ENCODE results near the gene PLCB4. TPM values are rescaled to one million over a fixed set of nuclear protein-coding genes. Genes with fewer than 3 reads are reported as not detected.

PLCB4 gene
- total and polyA plus RNA-seq, 4 donors = 17.1 to 32.5 (median 21.2) TPM

- Histone ChIP-seq H3K36me3 (ENCODE audit: control insufficient read depth, insufficient read depth, low read length) (no peaks in the 10 kb centered on the region), H3K27me3 (ENCODE audit: control insufficient read depth, insufficient read depth, low read length) (no peaks in the 10 kb centered on the region), H3K27ac (ENCODE audit: low read depth, low read length) (no peak overlapping the region), H3K9me3 (ENCODE audit: control insufficient read depth, insufficient read depth, low read length) (peaks cover 1% of the 10 kb centered on the region), H3K4me1 (ENCODE audit: control insufficient read depth, insufficient read depth, low read length) (no peaks in the 10 kb centered on the region), H3K4me3 (ENCODE audit: low read depth, low read length) (no peak overlapping the region)
- peak in 1 of 6 donors; percentile 22 for DNase-seq (ENCODE audit: low read depth in 4 of 6, low spot score in 6 of 6)
- WGBS (ENCODE audit: insufficient coverage) = 86% methylated on average over 1 of the region's 4 CpGs
Measured at GRCh38 chr20:9156529-9157280, 87.8 kb downstream of the PLCB4 start.

- WGBS (ENCODE audit: insufficient coverage) = 74% methylated on average over 6 of the region's 6 CpGs
- Histone ChIP-seq H3K4me3 (ENCODE audit: low read depth, low read length) (no peak overlapping the region), H3K9me3 (ENCODE audit: control insufficient read depth, insufficient read depth, low read length) (no peaks in the 10 kb centered on the region), H3K27ac (ENCODE audit: low read depth, low read length) (peak overlapping the region; percentile 18), H3K4me1 (ENCODE audit: control insufficient read depth, insufficient read depth, low read length) (no peaks in the 10 kb centered on the region), H3K27me3 (ENCODE audit: control insufficient read depth, insufficient read depth, low read length) (no peaks in the 10 kb centered on the region), H3K36me3 (ENCODE audit: control insufficient read depth, insufficient read depth, low read length) (no peaks in the 10 kb centered on the region)
- DNase-seq (ENCODE audit: low read depth in 4 of 6, low spot score in 6 of 6) = peak in 1 of 6 donors; percentile 54
Measured at GRCh38 chr20:9160331-9160730, 91.4 kb downstream of the PLCB4 start.

GRCh38 chr20:9160757-9161156 lies 91.9 kb downstream of the PLCB4 start:
- WGBS (ENCODE audit: insufficient coverage) = 0% methylated on average over 1 of the region's 2 CpGs
- H3K36me3 ChIP-seq (ENCODE audit: control insufficient read depth, insufficient read depth, low read length) = no peaks in the 10 kb centered on the region
- H3K9me3 ChIP-seq (ENCODE audit: control insufficient read depth, insufficient read depth, low read length) = no peaks in the 10 kb centered on the region
- peak overlapping the region; percentile 18 for H3K27ac ChIP-seq (ENCODE audit: low read depth, low read length)
- no peaks in the 10 kb centered on the region for H3K4me1 ChIP-seq (ENCODE audit: control insufficient read depth, insufficient read depth, low read length)
- H3K4me3 ChIP-seq (ENCODE audit: low read depth, low read length) = no peak overlapping the region
- peak in 2 of 6 donors; percentile 24 to 44 for DNase-seq (ENCODE audit: low read depth in 4 of 6, low spot score in 6 of 6)
- no peaks in the 10 kb centered on the region for H3K27me3 ChIP-seq (ENCODE audit: control insufficient read depth, insufficient read depth, low read length)

- no peaks in the 10 kb centered on the region for H3K9me3 ChIP-seq (ENCODE audit: control insufficient read depth, insufficient read depth, low read length)
- peaks cover 1% of the 10 kb centered on the region for H3K4me1 ChIP-seq (ENCODE audit: control insufficient read depth, insufficient read depth, low read length)
- H3K36me3 ChIP-seq (ENCODE audit: control insufficient read depth, insufficient read depth, low read length) = no peaks in the 10 kb centered on the region
- WGBS (ENCODE audit: insufficient coverage) = 90% methylated on average over 3 of the region's 4 CpGs
- no peaks in the 10 kb centered on the region for H3K27me3 ChIP-seq (ENCODE audit: control insufficient read depth, insufficient read depth, low read length)
- DNase-seq (ENCODE audit: low read depth in 4 of 6, low spot score in 6 of 6) = no peak
- no peak overlapping the region for H3K27ac ChIP-seq (ENCODE audit: low read depth, low read length)
- no peak overlapping the region for H3K4me3 ChIP-seq (ENCODE audit: low read depth, low read length)
Measured at GRCh38 chr20:9161311-9161710, 92.4 kb downstream of the PLCB4 start.

- no CpG with 5 or more reads among the region's 3 CpGs for WGBS (ENCODE audit: insufficient coverage)
- no peaks in the 10 kb centered on the region for H3K9me3 ChIP-seq (ENCODE audit: control insufficient read depth, insufficient read depth, low read length)
- no peaks in the 10 kb centered on the region for H3K27me3 ChIP-seq (ENCODE audit: control insufficient read depth, insufficient read depth, low read length)
- no peak overlapping the region for H3K27ac ChIP-seq (ENCODE audit: low read depth, low read length)
- H3K36me3 ChIP-seq (ENCODE audit: control insufficient read depth, insufficient read depth, low read length) = no peaks in the 10 kb centered on the region
- no peak for DNase-seq (ENCODE audit: low read depth in 4 of 6, low spot score in 6 of 6)
- peaks cover 3% of the 10 kb centered on the region for H3K4me1 ChIP-seq (ENCODE audit: control insufficient read depth, insufficient read depth, low read length)
- H3K4me3 ChIP-seq (ENCODE audit: low read depth, low read length) = no peak overlapping the region
Measured at GRCh38 chr20:9163251-9163650, 94.4 kb downstream of the PLCB4 start.

DNA sequence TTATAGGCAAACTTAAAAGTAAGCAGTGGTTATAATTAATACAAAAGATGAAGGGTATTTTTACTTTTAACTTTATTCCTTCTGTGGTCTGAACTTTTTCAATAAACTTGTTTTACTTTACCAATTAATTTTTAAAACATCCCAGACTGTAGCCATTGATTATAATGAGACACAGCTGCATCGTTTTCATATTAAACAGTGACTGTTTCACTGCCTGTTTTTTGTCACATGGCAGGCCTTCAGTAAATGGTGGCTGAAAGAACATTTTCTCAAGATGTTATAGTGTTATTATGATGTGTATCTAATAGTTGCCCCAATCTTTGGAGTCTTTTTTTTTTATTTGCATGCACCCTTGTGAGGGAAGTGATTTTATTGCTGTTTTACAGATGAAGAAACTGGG lies 95.1 kb downstream of the PLCB4 start:
- DNase-seq (ENCODE audit: low read depth in 4 of 6, low spot score in 6 of 6) = no peak
- WGBS (ENCODE audit: insufficient coverage) = no CpG with 5 or more reads among the region's 1 CpG
- peaks cover 3% of the 10 kb centered on the region for H3K4me1 ChIP-seq (ENCODE audit: control insufficient read depth, insufficient read depth, low read length)
- H3K36me3 ChIP-seq (ENCODE audit: control insufficient read depth, insufficient read depth, low read length) = no peaks in the 10 kb centered on the region
- H3K27me3 ChIP-seq (ENCODE audit: control insufficient read depth, insufficient read depth, low read length) = no peaks in the 10 kb centered on the region
- H3K9me3 ChIP-seq (ENCODE audit: control insufficient read depth, insufficient read depth, low read length) = no peaks in the 10 kb centered on the region
- no peak overlapping the region for H3K4me3 ChIP-seq (ENCODE audit: low read depth, low read length)
- no peak overlapping the region for H3K27ac ChIP-seq (ENCODE audit: low read depth, low read length)

- Histone ChIP-seq H3K27ac (ENCODE audit: low read depth, low read length) (no peak overlapping the region), H3K9me3 (ENCODE audit: control insufficient read depth, insufficient read depth, low read length) (no peaks in the 10 kb centered on the region), H3K4me3 (ENCODE audit: low read depth, low read length) (no peak overlapping the region), H3K4me1 (ENCODE audit: control insufficient read depth, insufficient read depth, low read length) (peaks cover 3% of the 10 kb centered on the region), H3K36me3 (ENCODE audit: control insufficient read depth, insufficient read depth, low read length) (no peaks in the 10 kb centered on the region), H3K27me3 (ENCODE audit: control insufficient read depth, insufficient read depth, low read length) (no peaks in the 10 kb centered on the region)
- DNase-seq (ENCODE audit: low read depth in 4 of 6, low spot score in 6 of 6) = peak in 1 of 6 donors; percentile 56
- no CpG with 5 or more reads among the region's 2 CpGs for whole genome bisulfite sequencing (ENCODE audit: insufficient coverage)
Measured at GRCh38 chr20:9165261-9165660, 96.4 kb downstream of the PLCB4 start.

- Histone ChIP-seq H3K36me3 (ENCODE audit: control insufficient read depth, insufficient read depth, low read length) (no peaks in the 10 kb centered on the region), H3K4me3 (ENCODE audit: low read depth, low read length) (no peak overlapping the region), H3K27ac (ENCODE audit: low read depth, low read length) (no peak overlapping the region), H3K27me3 (ENCODE audit: control insufficient read depth, insufficient read depth, low read length) (no peaks in the 10 kb centered on the region), H3K9me3 (ENCODE audit: control insufficient read depth, insufficient read depth, low read length) (no peaks in the 10 kb centered on the region), H3K4me1 (ENCODE audit: control insufficient read depth, insufficient read depth, low read length) (peaks cover 3% of the 10 kb centered on the region)
- 70% methylated on average over 4 of the region's 11 CpGs for WGBS (ENCODE audit: insufficient coverage)
- no peak for DNase-seq (ENCODE audit: low read depth in 4 of 6, low spot score in 6 of 6)
Measured at GRCh38 chr20:9166153-9166780, 97.4 kb downstream of the PLCB4 start.

DNA sequence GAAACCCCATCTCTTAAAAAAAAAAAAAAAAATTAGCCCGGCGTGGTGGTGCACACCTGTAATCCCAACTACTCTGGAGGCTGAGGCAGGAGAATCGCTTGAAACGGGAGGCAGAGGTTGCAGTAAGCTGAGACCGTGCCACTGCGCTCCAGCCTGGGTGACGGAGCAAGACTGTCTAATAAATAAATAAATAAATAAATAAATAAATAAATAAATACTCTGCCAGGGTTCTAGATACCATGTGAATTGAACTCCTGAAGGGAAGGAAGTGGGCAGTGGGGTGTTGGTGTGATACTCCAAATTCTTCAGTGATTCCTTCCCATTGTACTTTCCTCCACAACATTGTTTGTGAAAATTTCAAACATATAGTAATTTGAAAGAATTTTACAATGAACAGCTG lies 100.5 kb downstream of the PLCB4 start:
- H3K27ac ChIP-seq (ENCODE audit: low read depth, low read length) = no peak overlapping the region
- no peaks in the 10 kb centered on the region for H3K27me3 ChIP-seq (ENCODE audit: control insufficient read depth, insufficient read depth, low read length)
- no peak for DNase-seq (ENCODE audit: low read depth in 4 of 6, low spot score in 6 of 6)
- H3K4me1 ChIP-seq (ENCODE audit: control insufficient read depth, insufficient read depth, low read length) = peaks cover 3% of the 10 kb centered on the region
- no peaks in the 10 kb centered on the region for H3K9me3 ChIP-seq (ENCODE audit: control insufficient read depth, insufficient read depth, low read length)
- WGBS (ENCODE audit: insufficient coverage) = no CpG with 5 or more reads among the region's 7 CpGs
- no peak overlapping the region for H3K4me3 ChIP-seq (ENCODE audit: low read depth, low read length)
- H3K36me3 ChIP-seq (ENCODE audit: control insufficient read depth, insufficient read depth, low read length) = no peaks in the 10 kb centered on the region

- H3K36me3 ChIP-seq (ENCODE audit: control insufficient read depth, insufficient read depth, low read length) = no peaks in the 10 kb centered on the region
- no peaks in the 10 kb centered on the region for H3K4me1 ChIP-seq (ENCODE audit: control insufficient read depth, insufficient read depth, low read length)
- 60% methylated on average over 1 of the region's 2 CpGs for WGBS (ENCODE audit: insufficient coverage)
- no peak overlapping the region for H3K27ac ChIP-seq (ENCODE audit: low read depth, low read length)
- DNase-seq (ENCODE audit: low read depth in 4 of 6, low spot score in 6 of 6) = no peak
- H3K4me3 ChIP-seq (ENCODE audit: low read depth, low read length) = no peak overlapping the region
- no peaks in the 10 kb centered on the region for H3K9me3 ChIP-seq (ENCODE audit: control insufficient read depth, insufficient read depth, low read length)
- H3K27me3 ChIP-seq (ENCODE audit: control insufficient read depth, insufficient read depth, low read length) = no peaks in the 10 kb centered on the region
Measured at GRCh38 chr20:9172851-9173250, 104.0 kb downstream of the PLCB4 start.

Measured in spinal cord (tissue), 10 donors.